HG03439 (cell line): ENCODE data around the gene AKNAD1.

ENCODE experiments used
- ATAC-seq: cut with Tn5 transposase; IDR thresholded peaks from one replicate; pipeline ENCODE4 v1.9.1; 2021; ENCODE audit warnings: mild to moderate bottlenecking, moderate library complexity; ENCODE audit not compliant: unreplicated experiment

Gene AKNAD1

DNA sequence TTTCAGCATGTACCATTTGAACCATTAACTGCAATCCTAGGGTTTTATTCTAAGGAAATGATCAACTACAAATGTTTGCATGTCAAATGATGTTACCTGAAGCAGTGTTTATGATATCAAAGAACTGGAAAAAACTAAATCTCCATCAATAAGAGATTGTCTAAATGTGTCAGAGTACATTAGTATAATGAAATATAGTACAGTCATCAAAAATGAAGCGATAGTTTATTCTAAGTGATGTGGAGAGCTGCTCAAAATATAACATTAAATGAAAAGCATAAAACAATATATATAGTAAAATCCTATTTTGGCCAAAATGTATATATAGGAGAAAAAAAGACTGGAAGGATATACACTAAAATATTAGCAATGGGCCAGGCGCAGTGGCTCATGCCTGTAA lies 24.0 kb downstream of the AKNAD1 start:
- no peak for ATAC-seq

DNA sequence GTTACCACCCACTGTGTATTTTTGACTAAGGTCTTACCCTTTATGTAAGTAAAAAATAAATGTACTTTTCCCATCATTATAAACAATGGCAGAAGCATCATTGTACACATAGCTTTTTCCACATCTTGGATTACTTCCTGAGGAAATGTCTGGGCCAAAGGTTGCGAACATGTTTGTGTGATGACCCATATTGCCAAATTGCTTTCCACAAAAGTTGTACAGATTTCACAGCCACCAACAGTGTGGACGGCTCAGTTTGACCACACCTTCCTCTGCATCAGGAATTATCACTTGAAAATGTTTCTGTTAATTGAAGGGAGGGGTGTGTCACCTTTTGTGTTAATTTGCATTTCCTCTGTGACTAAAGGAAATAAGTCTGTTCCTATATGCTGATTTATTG lies 25.7 kb downstream of the AKNAD1 start:
- ATAC-seq = no peak

DNA sequence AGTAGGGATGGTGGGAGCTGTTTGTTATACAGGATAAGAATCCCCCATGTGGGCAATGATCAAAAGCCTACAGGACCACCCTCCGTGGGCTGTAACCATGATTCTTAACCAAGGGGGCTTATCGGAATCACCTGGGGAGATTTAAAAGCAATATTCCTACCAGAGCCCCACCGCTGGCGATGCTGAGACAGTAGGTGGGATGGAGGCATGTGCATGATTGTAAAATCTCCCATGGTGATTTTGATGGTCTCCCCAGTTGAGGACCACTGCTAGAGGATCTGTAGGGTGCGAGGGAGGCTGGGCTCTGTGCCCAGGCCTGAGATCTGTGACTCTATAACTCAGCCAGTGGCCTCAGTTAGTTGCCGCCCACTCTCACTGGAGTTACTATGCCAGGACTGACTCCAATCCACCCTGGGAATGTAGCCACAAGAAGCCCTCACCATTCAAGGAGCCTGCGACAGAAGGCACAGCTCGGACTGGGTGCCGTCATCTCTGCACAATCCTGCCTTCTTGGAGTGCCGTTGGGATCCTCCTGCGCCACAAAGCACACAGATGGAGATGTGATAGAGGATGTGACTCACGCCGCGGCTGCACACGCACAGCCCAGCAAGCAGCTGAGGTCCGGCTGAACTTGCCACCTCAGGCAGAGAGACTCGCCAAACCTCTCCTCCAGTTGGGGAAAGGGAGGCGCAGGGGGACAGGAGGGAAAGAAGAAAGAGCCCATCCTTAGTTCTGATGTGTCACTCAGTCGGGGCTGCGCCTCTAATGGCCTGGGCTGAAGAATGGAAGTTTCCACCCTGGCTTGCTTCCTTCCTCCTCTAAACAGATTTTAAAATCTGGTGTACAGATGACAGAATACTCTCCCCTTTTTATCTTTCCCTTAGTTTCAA lies 26.5 kb downstream of the AKNAD1 start:
- ATAC-seq = no peak

DNA sequence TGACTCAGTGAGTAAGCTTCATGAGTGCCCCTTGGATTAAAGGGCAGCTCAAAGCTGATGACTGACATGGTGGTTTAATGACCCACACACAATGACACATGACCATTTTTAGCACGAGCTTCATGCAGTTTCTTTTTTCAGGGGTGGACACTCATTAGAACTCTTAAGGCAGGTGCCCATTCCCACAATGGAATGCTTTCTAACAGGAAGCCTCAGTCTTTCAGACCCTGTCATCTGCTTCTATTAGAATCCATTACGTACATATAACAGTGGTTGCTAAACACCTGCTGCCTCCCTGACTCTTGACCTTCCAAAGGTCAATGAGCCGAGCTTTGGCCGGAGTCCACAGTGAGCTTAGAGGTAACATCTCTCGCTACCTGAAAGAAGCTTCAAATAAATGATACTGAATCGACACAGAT lies 27.4 kb downstream of the AKNAD1 start:
- no peak for ATAC-seq

DNA sequence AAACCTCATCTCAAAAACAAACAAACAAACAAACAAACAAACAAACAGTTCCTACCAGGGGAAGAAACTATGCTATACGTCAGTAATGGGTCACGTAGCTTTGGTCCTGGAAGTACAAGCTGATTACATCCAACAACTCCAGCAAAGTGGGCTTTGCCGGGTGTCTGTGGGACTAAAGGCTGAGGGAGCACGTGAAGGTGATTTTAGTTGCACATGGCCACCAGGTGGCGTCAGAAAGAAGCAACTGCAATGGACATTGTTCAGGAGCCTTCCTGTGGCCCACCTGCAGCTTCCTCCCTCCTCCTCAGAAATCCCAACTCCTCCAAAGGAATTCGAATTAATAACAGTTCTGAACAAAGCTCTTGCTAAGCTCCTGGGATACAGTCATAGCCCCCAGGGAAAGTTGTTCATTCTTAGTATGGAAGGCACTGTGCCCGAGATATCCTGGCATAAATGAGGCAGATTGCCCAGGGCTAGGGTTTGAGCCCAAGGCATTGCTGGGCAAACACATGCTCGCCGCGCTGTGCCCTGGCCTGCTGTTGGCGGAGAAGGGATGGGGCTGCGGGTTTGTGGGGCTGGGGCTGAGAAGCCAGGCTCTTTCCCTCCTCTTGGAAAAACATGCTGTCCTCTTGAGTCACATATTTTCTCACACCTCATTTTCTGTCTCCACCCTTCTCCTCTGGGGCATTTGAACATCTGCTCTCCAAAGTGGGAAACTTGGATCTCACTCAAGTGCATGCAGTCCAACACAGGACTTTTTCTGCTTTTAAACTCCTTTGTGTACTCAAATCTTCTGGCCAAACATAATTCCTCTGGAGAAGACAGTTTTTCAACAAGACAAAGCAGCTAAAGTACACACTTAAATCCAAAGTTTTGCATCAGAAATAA lies 28.6 kb downstream of the AKNAD1 start:
- no peak for ATAC-seq

DNA sequence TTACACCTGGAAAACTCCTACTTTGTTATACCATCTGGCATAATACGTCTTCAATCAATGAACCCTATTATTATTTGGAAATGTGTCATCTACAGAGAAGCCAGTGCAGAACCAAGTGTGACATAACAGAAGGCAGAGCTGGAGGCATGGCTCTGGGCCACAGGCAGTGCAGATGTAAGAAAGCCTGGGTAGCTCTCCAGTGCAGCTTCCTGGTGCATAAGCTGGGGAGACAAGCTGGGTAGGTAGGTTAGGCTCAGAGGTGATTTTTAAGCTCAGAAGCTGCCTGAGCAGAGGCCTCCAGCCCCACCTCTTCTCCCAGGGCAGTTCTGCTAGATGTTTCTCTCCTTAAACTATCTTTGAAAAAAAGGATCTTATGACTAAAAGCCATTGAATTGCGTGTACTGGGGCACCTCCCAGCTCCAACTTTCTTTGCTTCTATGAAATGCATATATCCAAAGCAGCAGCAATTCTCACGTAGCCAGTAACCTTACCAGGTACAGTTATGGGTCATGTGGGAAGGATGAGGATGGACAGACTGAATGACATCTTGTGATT lies 30.7 kb downstream of the AKNAD1 start:
- ATAC-seq = no peak

DNA sequence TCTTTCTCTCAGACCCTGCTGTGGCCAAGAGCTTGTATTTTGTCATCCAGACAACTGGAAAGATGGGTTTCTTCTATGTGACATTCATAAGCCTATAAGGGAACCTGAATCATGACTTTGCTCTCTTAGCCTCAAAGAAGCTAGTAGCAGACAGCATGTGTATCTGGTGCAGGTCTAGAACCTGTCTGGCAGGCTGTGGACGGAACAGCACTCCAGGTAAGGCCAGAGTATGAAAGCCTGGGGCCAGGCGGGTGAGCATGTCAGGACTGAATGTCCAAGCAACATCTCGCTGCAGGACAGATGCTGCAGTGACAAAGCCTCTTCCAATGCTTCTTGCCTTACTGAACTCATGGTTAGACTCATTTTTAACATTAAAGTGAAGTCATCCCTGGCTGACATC lies 32.8 kb downstream of the AKNAD1 start:
- ATAC-seq = no peak

DNA sequence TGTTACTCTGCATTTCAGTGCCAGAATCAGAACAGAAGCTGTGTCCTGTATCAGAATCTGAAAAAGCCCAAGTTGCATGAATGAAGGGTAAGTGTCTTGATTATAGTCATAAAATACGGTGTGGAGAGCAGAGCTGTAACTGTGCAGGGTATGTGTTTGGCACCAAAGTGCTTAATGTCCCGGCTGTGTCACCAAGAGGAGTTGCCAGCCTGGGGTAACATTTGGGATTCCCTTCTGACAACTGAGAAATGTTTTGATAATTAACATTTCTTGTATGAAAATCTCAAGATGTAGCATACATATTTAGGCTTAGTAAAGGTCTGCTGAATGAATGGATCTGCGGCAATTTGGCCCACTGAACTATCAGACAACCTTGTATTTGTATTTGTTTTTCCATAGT lies 33.3 kb downstream of the AKNAD1 start:
- ATAC-seq = no peak

DNA sequence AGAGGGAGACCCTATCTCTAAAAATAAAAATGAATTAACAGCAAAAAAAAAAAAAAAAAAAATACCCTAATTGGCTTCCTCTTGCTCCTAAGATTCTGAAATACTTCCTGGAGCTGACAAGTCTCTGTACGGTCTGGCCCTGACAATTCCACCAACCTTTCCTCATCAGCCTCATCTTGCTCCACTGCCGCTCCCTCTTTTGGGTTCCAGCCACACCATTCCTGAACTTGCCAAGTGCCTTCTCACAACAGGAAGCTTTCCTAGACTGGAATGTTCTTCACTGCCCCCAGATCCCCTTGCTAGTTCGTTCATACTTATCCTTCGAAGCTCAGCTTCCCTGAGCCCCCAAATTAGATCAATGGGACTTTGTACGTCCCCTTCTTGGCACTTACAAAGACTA lies 37.0 kb downstream of the AKNAD1 start:
- no peak for ATAC-seq

DNA sequence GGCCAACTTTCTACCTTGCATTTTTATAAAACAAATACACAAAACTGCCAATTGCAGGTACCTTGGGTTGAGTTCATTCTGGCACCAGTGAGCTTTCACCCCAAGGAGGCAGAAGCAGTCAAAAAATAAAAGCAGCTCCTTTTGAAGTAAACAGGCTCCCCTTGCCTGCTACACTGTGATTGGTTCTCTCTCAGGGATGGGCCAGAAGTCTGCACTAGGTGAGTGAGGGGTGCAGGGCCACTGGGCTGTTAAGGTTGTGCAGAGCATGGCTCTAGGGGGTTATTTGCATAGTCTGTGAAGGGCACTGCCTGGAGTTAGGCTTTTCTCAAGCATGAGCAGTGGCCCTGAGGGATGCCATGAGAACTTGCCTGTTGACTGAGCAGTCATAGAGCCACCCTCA lies 39.1 kb downstream of the AKNAD1 start:
- no peak for ATAC-seq

DNA sequence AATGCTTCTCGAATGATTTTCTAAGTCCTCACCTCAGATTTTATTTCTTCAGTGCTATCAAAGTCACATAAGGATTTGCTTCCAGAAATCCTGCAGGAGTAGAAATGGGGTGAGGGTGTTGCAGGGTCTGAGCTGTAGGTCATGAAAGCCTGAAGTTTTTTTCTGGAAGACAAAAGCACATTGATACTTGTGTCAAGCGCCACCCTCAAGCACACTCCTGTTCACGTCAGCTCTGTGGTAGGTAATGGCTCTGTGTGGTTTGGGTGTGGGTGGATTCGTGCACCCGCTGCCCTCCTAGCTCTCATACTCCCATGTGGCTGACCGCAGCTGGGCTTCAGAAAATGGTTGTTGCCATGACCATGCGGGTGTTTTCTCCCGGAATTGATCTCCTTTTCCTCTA lies 39.9 kb downstream of the AKNAD1 start:
- ATAC-seq = no peak

DNA sequence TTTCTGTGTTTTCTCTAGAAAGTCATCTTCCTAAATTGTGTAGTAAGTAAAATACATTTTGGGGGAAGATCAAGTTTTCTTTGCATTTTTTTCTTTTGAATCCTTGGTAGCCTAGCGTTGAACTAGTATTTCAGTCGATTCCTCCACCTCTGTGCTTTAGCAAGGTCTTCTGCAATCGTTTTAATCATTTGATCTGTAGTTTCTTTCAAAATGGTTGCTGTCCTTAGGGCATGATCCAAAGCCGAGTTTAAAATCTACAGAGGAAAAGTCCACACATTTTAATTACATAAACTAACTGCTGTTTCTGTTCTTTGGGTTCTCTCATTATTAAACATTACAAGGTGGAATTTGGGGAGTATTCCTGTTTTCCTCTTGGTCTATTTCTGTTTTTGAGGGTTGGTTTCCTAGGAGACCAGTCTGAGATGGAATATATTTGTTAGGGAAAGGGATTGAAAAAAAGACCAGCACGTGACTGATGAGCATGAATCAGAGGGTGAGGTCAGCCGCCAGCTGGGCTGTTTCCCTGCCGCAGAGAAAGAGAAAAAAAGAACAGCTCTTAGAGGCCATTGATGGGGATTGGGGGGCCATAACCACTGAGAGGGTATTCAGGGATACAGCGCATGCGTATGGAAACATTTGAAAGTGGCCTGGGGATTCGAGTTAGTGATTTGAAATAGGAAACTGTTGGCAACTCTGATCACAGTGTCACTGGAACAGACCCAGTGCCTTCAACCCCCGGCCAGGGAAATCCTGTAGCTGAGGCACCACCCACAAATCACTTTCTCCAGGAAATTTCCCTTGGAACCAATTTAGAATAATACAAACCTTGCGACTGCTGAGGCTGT lies 40.6 kb downstream of the AKNAD1 start:
- ATAC-seq = no peak

DNA sequence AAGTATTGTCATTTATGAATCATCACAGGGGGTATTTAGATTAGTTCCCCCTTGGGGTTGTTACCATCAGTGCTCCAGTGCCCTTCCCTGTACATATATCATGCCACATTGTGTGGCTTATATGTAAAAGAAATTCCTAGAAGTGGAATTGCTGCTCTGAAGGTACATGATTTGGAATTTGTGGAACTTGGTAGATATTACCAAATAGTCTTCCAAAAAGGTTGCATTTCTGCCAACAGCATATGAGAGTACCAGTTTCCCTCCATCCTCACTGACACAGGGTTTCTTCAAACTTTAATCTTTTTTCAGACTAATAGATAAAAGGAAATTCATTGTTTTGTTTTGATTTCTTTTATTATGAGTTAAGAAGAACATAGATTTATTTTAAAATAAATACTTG lies 41.3 kb downstream of the AKNAD1 start:
- no peak for ATAC-seq

DNA sequence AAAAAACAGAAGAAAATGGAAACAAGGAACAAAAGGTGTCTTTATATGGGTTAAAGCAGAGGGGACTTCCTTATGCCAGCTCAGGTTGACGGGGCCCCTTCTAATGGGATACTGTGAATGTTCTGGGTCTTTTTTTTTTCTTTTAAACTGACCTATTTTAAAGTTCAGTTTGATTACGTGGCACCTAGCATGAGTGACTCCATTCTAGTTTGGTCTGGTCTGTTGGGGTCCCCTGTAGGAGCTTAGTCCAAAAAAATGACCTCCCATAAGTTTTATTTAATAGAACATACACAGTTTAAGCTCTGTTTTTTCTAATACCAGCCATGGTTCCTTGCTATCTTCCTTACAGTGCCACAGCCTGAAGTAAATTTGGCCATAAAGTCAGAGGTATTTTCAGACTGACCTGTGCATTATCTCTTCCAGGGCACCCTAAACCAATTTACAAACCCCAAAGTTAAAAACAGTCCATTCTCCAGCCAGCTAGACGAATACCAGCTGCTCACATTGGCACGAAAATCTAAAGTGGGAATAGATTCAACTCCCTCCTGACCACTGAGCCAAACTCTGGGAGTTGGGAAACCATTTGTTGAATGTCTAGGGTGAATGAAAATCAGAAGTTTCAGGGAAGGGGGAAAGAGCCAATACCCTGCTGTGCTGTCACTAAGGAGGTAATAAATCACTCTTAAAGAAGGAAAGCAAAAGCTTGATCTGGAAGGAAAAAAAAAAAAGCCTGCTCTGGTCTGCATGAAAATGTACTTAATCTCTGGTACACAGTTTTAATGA lies 42.4 kb downstream of the AKNAD1 start:
- no peak for ATAC-seq

DNA sequence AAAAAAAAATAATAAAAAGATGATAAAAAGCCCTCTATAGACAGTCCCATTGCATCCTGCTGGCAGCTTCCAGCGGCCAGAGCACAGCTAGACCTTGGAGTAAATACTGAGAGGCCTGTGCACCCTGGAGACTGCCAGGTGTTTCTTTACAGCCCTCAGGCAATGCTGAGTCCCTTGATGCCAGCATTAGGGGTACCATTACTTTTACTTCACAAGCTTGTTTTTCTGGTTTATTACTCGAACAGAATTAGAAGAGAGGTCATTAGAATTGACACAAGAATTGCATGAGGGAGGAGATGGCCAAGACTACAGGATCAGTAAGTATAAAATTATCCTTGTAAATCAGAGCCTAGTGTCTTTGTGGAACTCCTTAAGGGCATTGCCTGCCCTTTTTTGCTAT lies 43.6 kb downstream of the AKNAD1 start:
- no peak for ATAC-seq

DNA sequence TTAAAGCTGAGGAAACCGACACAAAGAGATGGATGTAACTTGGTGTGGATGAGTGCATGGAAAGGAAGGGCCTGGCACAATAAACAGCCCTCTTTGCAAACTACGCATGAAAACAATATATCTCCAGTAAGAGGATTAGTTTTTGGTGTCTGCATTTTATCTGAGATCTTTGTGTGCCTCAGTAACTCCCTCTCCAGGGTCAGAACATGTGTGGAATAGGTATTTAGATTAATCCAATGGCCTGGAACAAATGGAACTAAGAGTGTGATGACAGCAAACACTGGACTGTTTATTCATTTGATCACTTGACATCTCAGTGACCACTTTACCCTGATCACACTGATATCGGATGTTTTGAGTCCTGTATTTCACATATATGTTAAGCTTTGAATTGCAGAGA lies 45.3 kb downstream of the AKNAD1 start:
- ATAC-seq = no peak

DNA sequence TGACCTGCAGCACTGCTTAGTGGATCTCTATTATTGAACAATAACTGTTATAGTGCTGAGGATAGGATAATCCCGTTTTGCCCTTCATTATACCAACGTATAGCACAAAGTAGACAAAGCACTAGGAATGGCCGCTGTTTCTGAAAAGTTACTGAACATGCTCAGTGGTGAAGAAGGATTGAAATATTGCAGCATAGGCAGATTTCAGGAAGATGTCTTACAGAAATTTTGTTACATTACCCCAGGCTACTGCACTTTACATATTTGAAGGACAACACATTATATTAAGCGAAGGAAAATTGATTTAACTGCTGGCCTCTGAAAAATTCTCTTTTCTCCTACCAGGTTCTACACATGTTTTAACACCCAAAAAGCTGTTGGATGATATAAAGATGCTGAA lies 48.5 kb downstream of the AKNAD1 start:
- no peak for ATAC-seq

DNA sequence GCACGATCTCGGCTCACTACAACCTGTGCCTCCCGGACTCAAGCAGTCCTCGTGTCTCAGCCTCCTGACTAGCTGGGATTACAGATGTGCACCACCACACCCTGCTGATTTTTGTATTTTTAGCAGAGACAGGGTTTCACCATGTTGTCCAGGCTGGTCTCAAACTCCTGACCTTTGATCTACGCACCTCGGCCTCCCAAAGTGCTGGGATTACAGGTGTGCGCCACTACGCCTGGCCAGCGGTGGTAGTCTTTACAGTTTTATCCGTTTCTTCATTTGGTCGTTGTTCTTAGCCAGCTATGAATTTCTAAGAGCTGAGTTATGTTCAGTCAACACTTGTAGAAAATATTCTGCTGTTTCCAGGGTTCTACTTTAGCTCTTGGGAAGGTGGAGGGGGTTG lies 53.3 kb downstream of the AKNAD1 start:
- ATAC-seq = no peak

DNA sequence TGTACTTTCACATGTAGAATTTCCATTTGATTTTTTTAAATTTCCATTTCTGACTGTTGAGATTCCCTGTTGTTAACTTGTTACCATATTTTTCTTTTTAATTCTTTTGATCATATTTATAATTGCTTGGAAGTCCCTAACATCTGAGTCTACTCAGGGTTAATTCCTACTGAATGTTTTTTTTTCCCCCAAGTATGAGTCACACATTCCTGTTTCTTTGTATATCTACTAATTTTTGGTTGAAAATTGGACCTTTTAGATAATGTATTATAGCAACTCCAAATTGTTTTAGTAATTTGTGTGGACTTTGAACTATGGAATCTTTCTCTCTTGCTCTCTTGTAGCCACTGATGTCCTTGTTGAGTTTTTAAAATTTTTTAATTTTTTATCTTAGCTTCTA lies 55.8 kb downstream of the AKNAD1 start:
- no peak for ATAC-seq

DNA sequence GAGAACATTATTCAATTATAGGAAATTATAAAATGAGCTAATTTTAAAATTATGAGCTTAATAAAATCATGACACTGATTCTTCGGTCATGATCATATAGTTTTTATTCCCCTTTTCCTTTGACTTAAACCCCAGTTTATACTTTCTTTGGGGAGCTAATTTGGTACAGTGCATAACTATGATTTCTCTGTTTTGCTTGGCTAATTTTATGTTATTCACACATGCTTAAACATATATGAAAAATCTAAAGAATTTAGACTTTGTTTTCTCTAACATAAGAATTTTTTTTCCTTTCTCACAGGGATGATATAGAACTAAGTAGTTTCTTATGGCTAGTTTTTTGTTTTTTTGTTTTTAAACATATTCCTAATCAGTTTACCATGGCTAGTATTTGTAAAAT lies 57.9 kb downstream of the AKNAD1 start:
- no peak for ATAC-seq
